Stimulated activated CD4-positive, alpha-beta T cell treated with anti-CD3 and anti-CD28 coated beads, Interleukin-2, amount 100 ng/mL, for 48 hours (primary cell): ENCODE data around the gene KIF6.
"Not testable (repeated sequence)": the region's sequence is repeated elsewhere in the genome, so short reads cannot be mapped to it uniquely, and the experiment has no call there.

Source experiments
- DNase-seq, 2 donors: peaks; one replicate each; pipeline ENCODE4 v3.0.0-alpha.2; 2020

KIF6 gene

DNA sequence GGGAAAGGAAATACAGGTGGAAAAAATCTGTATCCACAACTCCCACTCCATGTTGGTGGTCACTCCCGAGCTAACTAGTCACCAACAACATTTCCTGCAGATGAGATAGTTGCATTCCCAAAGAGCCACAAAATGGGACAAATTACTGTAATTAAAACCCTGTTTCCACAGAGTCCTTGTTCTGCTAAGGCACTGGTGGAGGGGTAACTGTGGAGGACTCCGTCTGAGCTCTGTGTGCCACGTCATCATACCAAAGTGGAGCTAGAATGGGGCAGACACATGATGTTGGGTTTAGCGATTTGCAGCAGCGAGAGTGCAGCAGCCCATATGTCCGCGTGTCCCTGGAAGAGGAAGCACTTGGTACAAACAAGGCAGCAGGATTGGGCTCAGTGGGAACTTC lies 230.2 kb downstream of the KIF6 start:
- no peak for DNase-seq

DNA sequence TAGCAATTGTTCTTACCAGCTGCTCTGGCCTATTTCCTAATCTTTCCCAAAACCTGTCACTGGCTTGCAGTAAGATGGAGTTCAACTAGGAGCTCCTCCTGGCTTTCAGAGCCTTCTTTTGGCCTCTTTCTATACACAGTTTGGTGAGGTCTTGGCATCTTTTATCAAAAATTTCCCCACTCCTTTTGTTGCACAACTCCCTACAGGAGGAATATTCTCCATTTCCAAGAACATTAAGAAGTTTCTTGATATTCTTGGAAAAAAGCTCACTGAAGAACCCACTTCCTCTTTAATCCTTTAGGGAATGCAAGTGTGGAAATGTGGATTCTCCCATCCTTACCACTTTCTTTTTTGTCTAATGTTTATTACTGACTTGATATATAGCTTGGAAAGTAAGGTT lies 231.4 kb downstream of the KIF6 start:
- DNase-seq = no peak

DNA sequence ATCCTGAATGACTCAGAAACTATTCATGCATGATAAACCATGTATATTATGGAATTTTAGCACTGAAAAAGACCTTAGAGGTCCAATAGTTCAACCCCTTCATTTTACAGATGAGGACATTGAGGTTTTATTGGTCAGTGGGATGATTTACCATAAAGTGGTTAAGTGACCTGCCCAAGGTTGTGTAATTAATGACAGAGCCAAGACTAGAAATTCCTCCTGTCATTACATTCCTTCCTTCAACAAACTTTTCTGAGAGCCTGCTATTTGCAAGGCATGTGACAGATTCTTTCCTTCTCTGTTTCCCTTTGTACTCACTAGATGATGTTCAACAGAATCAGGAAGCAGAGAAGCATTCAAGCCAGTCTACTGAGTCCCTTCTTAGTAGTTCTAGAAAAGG lies 232.0 kb downstream of the KIF6 start:
- DNase-seq = no peak

DNA sequence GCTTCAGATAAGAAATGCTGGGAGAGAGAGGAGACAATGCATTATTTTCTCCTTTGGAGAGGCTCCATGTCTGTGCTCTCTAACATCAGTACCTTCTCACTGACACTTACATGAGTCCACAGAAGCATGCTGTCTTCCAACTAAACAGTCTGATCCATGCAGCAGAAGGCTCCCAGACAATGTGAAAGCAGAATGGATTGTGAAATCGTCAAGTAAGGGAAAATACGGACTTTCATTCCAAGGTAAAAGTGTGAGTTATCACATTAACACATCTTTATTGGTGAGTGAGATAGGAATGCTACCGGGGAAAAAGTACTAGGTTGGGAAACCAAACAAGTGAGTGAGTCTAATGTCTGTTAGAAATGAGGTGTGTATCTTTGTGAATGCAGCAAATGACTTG lies 235.1 kb downstream of the KIF6 start:
- no peak for DNase-seq

DNA sequence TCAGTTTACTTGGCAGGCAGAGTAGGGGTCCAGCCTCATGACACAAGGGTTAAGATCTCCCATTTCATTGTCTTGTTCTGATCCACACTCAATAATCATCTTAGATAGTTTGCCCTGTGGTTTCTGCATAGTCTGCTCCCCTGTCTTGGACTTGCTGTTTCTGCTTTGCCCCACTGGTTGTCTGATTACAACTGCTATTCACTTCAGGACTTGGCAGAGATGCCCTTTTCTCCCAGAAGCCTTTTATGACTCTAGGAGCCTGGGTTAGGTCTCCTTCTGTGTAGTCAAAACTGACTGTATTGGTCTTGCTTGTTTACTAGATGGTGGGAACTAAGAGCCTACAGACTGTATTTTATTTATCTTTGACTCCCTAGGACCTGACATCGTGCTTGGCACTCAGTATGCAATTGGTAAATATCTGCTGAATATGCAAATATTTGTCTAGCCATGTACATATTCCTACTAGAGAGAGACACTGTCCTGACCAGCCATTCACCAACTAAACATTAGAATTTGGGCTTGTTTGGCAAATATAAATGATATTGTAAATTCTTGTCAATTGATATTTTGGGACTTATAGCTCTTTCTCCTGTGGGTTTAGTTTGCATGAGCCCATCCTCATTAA lies 236.8 kb downstream of the KIF6 start:
- DNase-seq = no peak

DNA sequence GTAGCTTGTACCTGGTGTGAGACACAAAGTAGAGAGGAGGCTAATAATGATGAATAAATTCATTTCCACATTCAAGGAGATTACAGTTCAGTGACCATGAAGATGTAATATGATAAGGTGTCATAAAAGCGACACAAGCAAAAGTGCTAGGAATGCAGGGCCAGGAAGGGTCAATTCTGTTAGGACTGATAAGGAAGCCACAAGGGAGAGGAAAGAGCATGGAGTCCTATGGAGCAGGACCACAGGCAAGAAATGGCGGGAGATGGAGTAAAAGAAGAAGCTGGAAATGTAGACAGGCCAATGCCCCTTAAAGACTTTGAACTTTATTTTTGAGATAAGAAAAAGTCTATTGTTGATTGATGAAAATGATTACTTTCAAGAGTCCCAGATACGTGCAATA lies 240.9 kb downstream of the KIF6 start:
- no peak for DNase-seq

DNA sequence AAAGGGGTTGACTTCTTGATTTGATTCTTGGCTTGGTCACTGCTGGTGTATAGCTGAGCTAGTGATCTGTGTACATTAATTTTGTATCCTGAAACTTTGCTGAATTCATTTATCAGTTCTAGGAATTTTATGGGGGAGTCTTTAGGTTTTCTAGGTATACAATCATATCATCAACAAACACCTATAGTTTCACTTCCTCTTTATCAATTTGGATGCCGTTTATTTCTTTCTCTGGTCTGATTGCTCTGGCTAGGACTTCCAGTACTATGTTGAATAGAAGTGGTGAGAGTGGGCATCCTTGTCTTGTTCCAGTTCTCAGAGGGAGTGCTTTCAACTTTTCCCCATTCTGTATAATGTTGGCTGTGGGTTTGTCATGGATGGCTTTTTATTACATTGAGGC lies 245.4 kb downstream of the KIF6 start:
- DNase-seq = not testable (repeated sequence)

DNA sequence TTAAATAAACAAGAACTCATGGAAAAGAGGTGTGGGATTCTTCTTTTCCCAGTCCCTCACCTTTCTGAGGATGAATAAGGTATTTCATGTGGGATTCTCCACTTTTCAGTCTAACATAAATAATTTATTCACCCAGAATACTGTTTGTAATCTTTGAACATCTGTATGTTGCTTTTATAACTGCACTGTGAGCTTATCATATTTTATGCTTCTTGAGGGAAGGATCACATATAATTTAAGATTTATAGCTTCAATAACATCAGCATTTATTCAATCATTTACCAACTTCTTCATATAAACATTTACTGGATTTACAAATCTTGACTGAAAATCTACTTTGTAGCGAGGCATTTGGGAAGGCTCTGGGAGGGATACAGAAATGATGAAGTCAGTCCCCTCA lies 248.5 kb downstream of the KIF6 start:
- no peak for DNase-seq

DNA sequence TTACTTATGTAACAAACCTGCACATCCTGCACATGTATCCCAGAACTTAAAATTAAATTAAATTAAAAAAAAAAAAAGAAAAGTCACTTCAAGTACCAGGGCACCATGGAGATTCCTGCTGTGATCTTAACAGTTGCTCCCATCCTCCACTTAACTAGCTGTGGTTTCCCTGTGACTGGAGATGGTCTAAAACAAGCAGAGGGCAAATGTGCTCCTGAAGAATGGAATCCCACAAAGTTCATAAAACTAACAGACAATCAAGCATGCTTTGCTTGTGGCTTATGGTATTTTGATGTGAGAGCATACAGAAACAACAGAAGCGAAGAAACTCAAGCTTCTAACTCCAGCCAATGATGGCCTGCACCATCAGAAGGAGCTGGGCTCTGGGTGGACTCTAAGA lies 249.1 kb downstream of the KIF6 start:
- no peak for DNase-seq

DNA sequence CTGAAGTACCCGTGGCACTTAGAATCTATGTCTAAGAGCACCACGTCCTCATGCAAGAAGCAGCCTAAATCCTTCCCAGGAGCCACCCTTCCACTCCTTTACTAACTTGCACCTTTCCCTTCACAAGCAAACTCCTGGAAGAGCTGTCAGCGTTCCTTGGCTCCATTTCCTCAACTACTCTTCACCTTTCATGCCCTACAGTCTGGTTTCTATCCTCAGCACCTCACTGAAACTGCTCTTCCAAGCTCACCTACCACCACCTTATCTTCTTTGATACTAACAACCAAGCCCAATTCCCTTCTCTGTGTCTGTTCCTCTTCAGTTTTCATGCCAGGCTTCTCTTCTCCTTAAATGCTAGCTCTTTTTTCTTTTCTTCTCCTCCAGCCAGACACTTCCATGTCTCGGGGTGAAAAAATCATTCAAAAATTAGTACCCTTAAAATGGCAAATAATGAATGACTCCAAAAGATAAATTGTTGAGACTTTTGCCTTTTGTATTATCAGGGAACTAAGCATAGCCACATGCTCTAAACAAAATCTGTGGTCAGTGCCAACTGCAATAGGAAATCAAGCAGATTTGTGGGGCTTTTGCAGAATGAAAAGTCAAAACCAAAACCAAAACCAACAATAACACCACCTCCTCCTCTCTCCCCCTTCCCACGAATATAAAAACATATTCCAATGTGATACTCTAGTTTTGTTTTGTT lies 253.1 kb downstream of the KIF6 start:
- DNase-seq = no peak

DNA sequence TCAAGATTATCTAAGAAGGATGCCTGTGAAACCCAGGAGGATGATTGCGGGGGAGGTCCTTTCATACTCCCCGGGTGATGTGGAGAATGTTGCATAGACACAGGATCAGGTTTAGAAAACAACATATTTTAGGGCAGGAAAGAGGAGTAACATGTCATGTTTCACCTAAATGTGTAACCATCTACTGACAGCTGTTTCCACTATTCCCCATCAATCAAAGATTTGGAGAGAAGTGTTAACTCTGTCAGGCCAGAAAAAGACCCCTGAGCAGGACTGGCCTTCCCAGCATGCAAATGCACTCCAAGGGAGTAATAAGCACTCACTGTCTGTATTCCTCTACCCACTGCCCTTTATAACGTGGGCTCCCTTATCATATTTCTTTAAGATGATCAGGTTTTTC lies 254.7 kb downstream of the KIF6 start:
- DNase-seq = no peak

DNA sequence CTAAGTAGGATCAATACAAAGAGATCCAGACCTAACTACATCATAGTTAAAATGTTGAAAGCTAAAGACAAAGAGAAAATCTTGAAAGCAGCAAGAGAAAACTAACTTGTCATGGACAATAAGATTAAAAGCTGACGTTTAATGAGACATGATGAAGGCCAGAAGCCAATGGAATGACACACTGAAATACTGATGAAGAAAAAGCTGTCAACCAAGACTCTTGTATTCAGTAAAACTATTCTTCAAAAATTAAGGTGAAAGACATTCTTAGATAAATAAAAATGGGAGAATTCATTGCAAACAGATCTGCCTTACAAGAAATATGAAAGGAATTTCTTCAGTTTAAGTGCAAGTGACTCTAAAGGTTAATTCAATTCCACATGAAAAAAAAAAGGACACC lies 256.8 kb downstream of the KIF6 start:
- DNase-seq = no peak

DNA sequence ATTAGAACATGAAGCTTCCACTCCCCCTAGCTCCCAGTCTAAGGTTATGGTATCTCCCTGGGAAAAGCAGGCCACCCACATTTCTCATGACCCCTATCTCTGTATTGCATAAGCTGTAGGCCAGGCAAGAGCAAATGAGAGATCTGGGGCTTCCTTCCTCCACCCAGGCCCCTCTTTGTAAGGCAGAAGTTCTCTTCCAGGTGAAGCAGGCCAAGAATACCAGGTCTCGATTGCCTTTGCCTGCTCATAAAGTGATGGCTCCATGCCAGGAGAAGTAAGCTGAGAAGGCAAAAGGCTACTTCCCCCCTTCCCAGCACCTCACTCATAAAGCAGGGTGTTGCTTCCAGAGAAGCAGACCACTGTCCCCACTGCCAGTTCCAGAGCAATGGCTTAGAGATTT lies 258.6 kb downstream of the KIF6 start:
- DNase-seq = no peak

DNA sequence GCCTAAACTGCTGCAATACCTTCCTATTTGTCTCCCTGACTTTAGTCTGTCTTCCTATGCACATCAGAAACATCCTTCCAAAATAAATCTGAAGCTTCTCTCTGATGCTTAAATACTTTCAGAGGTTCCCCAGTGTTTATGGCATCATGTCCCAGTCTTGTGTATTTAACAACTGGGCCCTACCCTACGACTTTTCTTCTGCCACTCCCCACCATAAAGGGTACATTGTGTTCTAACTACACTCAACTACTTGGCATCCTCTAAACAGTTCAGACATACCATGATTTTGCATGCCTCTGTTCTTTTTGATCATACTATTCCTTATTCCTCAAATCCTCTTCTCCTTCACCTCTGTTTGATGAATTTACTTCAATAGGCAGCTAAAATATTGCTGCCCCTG lies 259.7 kb downstream of the KIF6 start:
- no peak for DNase-seq

DNA sequence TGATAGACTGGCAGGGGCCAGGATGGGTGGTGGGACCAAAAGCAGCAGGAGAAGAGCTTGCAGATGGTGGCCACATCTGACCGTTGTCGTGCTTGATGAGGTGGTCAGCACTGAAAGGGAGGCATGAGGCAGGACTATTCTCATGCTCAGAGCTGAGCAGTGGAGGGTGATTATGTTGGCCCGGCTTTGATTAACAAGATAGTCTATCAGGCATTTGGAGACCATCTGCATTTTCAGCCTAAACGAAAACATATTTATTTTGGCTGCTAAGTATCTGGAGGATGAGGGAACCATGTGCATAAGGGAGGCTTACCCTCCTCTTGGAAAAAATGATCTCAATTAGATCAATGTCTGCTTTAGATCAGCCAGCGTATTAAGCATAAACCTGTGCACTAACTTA lies 261.1 kb downstream of the KIF6 start:
- DNase-seq = no peak

DNA sequence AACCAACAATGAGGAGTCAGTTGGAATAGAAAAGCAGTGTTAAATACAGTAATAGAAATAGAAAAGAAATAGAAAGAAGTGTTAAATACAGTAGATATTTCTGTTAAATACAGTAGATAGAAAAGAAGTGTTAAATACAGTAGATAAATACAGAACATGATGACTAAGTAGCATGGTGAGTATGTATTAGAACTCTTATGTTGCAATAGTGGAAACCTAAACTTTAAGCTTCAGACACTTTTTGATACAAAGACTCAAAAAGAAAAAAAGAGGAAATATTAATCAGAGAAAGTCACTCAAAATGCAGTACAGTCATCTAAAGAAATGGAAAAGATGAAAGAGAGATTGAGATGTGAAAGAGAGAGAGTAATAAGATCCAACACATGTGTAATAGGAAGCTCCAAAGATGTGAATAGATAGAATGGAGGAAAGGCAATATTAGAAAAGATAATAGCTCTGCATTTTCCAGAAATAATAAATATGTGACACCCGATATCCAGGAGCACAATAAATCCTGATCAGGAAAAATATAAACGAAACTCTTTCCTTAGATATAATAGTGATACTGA lies 271.2 kb downstream of the KIF6 start:
- DNase-seq = no peak

DNA sequence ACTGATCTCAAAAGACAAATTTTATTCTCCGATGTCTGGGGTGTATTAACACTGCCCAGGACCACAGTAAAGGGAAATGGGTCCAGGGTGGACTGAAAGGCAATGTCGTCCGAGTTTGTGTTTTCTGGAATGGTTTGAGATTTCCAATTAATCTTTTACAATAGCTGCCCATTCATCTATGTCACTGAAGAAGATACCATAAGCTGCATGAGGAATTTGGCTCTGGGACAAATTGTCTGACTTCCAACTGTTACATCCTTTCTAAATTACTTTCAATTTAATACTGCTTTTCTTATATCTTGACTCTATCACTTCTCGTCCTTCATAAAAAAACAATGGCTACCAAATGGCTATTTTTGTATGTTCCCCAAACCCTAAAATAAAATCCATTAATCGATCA lies 272.0 kb downstream of the KIF6 start:
- DNase-seq = no peak

DNA sequence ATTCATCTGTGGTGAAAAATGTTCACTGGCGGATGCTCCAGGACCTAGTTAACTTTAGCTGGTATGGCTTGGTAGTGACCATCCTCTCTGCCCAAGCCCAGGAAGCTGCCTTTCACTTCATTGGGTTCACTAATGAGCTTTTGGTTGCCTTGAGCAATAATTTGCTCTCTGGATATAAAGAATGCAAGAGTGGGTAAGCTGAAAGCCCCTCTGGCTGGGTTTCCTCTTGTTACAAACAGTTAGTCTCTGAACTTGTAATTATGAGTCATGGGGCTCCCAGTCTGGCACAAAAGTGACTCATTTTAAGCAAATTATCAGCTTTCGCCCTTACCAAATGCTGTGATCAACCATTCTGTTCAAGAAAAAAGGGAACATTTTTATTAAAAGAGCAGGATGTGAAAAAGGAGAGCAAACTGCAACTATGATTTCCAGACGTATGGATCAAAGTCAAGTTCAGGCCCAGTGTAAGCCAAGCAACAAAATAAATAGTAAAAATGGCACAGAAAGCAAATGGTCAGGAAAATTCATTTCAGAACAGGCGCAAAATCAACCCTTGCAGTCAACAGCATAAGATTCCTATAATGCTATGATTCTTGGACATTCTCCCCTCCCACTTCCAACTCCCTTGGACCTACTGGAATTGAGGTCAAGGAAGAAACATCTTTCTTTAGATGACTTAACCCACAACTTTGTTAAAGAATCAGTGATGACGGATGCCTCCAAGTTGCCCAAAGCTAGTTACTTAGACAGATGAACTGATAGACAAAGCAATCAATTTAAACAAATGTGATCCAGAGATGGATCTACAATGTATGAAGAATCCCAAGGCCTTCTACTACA lies 272.7 kb downstream of the KIF6 start:
- no peak for DNase-seq

DNA sequence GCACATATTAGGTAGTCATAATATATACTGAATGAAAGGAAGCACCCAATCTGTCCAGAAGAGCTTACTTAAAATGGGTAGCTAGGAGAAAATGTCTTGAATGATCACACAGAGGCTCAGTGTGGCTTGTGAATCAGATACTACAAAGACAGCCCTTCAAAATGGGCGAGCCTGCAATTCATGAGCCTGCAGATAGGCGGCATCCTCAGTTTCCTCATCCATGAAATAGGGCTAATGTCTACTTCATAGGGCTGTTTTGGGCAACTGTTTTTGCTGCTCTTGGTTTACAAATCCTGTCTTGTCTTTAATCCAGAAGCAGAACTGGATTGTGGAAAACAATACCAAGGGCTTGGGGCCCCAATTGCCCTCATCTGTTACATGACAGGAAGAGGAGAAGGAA lies 273.4 kb downstream of the KIF6 start:
- DNase-seq = peak; percentile 3 to 15

DNA sequence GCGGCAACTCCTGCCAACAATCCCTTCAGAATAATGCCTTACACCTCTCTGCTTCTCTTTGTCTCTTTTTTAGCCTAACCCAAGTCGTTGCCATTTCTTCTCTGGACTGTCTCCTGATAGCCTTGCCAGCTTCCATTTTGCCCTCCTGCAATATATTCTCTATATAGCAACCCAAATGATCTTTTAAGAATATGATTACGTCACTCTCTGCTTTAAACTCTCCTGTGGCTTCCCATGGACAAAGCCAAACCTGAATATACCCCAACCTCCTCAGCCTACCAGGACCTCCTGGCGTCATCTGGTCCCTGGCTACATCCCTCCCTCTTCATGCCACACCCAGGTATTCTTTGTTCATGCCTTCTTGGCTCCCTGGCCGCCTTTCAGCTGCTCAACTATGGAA lies 276.2 kb downstream of the KIF6 start:
- DNase-seq = no peak

DNA sequence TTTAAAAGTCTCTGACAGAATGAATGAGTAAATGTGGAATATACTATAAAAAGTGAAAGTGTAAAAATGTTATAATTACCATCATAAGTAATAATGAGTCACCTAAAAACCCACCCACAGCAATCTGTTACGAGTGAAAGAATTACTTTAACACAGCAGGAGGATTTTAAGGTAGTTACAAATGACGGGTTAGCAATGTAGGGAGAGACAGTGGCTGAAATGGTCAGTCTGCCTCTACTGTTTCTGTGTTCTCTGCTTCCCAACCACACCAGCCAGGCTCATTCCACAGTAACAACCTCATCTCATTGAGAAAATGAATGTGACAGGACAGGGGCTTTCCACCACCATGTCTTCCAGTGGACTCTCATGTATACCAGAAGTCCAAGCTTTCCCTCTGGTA lies 278.3 kb downstream of the KIF6 start:
- no peak for DNase-seq

DNA sequence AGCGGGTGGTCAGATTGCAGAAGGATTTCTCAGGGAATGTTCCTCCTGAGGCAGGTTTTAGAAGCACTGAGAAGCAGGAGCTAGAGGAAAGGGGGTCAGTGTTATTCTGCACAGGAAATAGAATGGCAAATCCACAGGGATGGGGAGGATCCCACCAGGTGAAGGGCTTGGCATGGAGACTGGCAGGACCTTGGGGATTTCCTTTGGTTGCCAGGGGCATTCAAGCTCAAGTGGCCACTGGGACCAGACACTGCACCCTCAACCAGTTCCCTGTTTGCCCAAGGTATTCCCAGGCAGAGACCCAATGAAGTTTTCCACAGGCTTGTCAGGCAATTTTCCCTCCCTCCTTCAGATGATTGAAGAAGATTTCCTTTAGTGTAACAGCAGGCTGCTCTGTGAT lies 279.5 kb downstream of the KIF6 start:
- no peak for DNase-seq

DNA sequence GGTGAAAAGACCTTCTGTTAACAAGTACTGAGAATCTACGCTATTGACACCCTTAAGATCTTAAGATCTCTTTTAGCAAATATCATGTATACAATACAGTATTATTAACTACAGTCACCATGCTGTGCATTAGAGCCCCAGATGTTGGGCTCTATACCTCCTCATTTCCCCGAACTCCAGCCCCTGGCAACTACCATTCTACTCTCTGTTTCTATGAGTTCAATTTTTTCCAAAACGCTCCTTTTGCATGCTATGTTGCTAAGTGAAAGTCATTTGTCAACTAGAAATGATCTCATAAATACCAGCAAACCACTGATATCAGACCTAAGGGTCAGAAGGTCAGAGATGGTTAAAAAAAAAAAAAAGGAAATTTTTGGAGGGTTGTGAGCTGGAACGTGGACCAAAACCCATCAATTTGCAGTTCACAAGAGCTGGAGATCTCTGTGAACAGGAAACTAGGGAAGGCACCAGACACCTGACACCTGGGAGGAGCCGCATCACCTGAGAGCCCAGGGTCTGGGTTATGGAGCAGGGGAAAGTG lies 280.7 kb downstream of the KIF6 start:
- no peak for DNase-seq

DNA sequence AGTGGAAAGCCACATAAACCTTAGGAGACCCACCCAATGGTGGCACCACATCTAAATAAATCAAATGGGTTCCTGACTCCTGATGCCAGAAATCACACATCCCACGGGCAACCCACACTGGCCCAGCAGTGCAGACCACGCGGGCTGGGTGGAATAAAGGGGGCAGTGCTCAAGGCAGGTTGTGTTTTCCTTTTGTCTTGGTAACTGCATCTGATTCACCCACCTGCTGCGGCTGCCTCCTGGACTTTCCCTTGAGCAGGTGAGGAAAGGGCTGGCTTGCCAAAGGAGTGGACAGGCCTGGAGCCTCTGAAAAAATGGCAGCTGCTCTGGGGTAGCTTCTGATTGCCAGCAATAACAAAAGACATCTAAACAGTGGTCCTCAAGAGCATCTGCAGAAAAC lies 283.2 kb downstream of the KIF6 start:
- no peak for DNase-seq
